Transverse colon (tissue), 4 donors: Measurements from ENCODE around the gene PDGFD. TPM values are rescaled to one million over a fixed set of nuclear protein-coding genes. Genes with fewer than 3 reads are reported as not detected.

Experiments used
- DNase-seq: peaks from one replicate; pipeline ENCODE4 v3.0.0-alpha.2; 2019
- H3K27ac ChIP-seq, 4 donors: fragments of 200-600 bp; sonication (generic); 2 replicates each; pipeline ENCODE4 v1.5.1; 2016 to 2018; ENCODE audit warnings: inconsistent platforms in 4 of 4
- H3K27me3 ChIP-seq: fragments of 200-600 bp; sonication (generic); 2 replicates; pipeline ENCODE4 v1.5.1; 2017; ENCODE audit warnings: inconsistent platforms
- H3K36me3 ChIP-seq, 4 donors: fragments of 200-600 bp; sonication (generic); 2 replicates each; pipeline ENCODE4 v1.5.1; 2017 to 2019; ENCODE audit warnings: inconsistent platforms in 4 of 4
- H3K4me1 ChIP-seq, 4 donors: fragments of 200-600 bp; sonication (generic); 2 replicates each; pipeline ENCODE4 v1.5.1; 2017 to 2020; ENCODE audit warnings: inconsistent platforms in 4 of 4
- H3K4me3 ChIP-seq, 4 donors: fragments of 200-600 bp; sonication (generic); 1 replicate in 1 of 4; 2 replicates in 3 of 4; pipeline versions ENCODE4 v1.5.1 to v1.6.1; 2017 to 2019; ENCODE audit warnings: inconsistent platforms in 4 of 4
- H3K9me3 ChIP-seq, 2 donors: fragments of 200-600 bp; sonication (generic); 2 replicates each; pipeline ENCODE4 v1.5.1; 2017 to 2019; ENCODE audit warnings: inconsistent platforms in 2 of 2
- CTCF ChIP-seq, 5 experiments: fragments of 200-600 bp in 3 of 5; fragments of 450-650 bp in 2 of 5; sonication (generic) in 3 of 5; IDR thresholded peaks; 1 replicate in 2 of 5; 2 replicates in 3 of 5; pipeline ENCODE4 v1.5.1; 2016 to 2017; ENCODE audit warnings: antibody characterized with exemption in 5 of 5, inconsistent platforms in 3 of 5, mild to moderate bottlenecking in 2 of 5, moderate library complexity in 1 of 5
- EP300 ChIP-seq: sonication (generic); formaldehyde crosslinking; IDR thresholded peaks from one replicate; pipeline ENCODE4 v1.6.1; 2017; ENCODE audit warnings: antibody characterized with exemption, low read depth
- POLR2A ChIP-seq: fragments of 450-650 bp; IDR thresholded peaks from one replicate; pipeline ENCODE4 v1.6.1; 2016; ENCODE audit warnings: antibody characterized with exemption, mild to moderate bottlenecking, moderate library complexity
- POLR2AphosphoS5 ChIP-seq, 3 donors: sonication (generic); formaldehyde crosslinking; IDR thresholded peaks; one replicate each; pipeline ENCODE4 v1.6.1; 2016; ENCODE audit warnings: antibody characterized with exemption in 3 of 3
- WGBS, 2 donors: methylation state at CpG; one replicate each; pipeline ENCODE4 v1.1.5; 2018; ENCODE audit warnings: low coverage in 1 of 2; 5-methylcytosine and 5-hydroxymethylcytosine counted together
- in situ Hi-C, 4 donors: fragments of 200-750 bp; cut with MboI; loops; one replicate each; pipeline versions ENCODE4 v1.15.0 to v1.15.1; 2017; ENCODE audit warnings: low sequenced_read_pairs in 3 of 4, low pct_ligation_motif_present in 1 of 4, low pct_unique_long_range_greater_than_20kb in 1 of 4
- intact Hi-C: fragments of 100-400 bp; cut with DNase I; formaldehyde crosslinking; loops from one replicate; pipeline ENCODE4 v1.15.1; 2023; ENCODE audit warnings: low total_unique reads
- total RNA-seq, 4 donors: library from RNA; depleted of rRNA; stranded (reverse); fragments of >200 nt; gene quantifications; one replicate each; pipeline ENCODE4 v1.1.0, GENCODE V29; 2016

The PDGFD gene
- total RNA-seq, 4 donors from 2014 or later = 2.3 to 6.0 (median 3.8) TPM; not detected in 1

GRCh38 chr11:103883291-103883690, 280.7 kb downstream of the PDGFD start:
- DNase-seq = no peak
- H3K27me3 ChIP-seq = no peaks in the 10 kb centered on the region
- H3K4me1 ChIP-seq = no peaks in the 10 kb centered on the region
- in situ Hi-C loops = no loop called here
- H3K9me3 ChIP-seq = no peaks in the 10 kb centered on the region
- no peak overlapping the region for H3K4me3 ChIP-seq
- WGBS, 2 donors = 92 to 100% methylated on average over 1 to 2 of the region's 2 CpGs
- TF ChIP-seq EP300 (no peak), CTCF (IDR thresholded peaks at IDR 0.05) (no peak), POLR2AphosphoS5 (IDR thresholded peaks at IDR 0.05) (no peak), POLR2A (no peak)
- no peak overlapping the region for H3K27ac ChIP-seq
- intact Hi-C loops = no loop called here
- no peaks in the 10 kb centered on the region for H3K36me3 ChIP-seq

GRCh38 chr11:103881584-103881983, 282.4 kb downstream of the PDGFD start:
- WGBS, 2 donors = 63 to 71% methylated on average over 1 of the region's 1 CpG
- no peaks in the 10 kb centered on the region for H3K9me3 ChIP-seq
- H3K4me1 ChIP-seq = no peaks in the 10 kb centered on the region
- H3K36me3 ChIP-seq = no peaks in the 10 kb centered on the region
- no peaks in the 10 kb centered on the region for H3K27me3 ChIP-seq
- in situ Hi-C loops = no loop called here
- TF ChIP-seq EP300 (no peak), CTCF (IDR thresholded peaks at IDR 0.05) (no peak), POLR2AphosphoS5 (IDR thresholded peaks at IDR 0.05) (no peak)
- H3K4me3 ChIP-seq = no peak overlapping the region
- H3K27ac ChIP-seq = no peak overlapping the region
- intact Hi-C loops = no loop called here
- DNase-seq = no peak

- in situ Hi-C loops (no loop called here), intact Hi-C loops (no loop called here)
- no peak overlapping the region for H3K27ac ChIP-seq
- H3K4me3 ChIP-seq = no peak overlapping the region
- WGBS, 2 donors = 80 to 100% methylated on average over 1 to 4 of the region's 4 CpGs
- no peaks in the 10 kb centered on the region for H3K9me3 ChIP-seq
- no peaks in the 10 kb centered on the region for H3K36me3 ChIP-seq
- TF ChIP-seq EP300 (no peak), POLR2AphosphoS5 (IDR thresholded peaks at IDR 0.05) (no peak), CTCF (IDR thresholded peaks at IDR 0.05) (no peak), POLR2A (no peak)
- no peak for DNase-seq
- no peaks in the 10 kb centered on the region for H3K4me1 ChIP-seq
- H3K27me3 ChIP-seq = no peaks in the 10 kb centered on the region
Measured at GRCh38 chr11:103880968-103881367, 283.0 kb downstream of the PDGFD start.

- no peaks in the 10 kb centered on the region for H3K4me1 ChIP-seq
- no peak overlapping the region for H3K27ac ChIP-seq
- no peaks in the 10 kb centered on the region for H3K9me3 ChIP-seq
- no peaks in the 10 kb centered on the region for H3K36me3 ChIP-seq
- TF ChIP-seq POLR2AphosphoS5 (IDR thresholded peaks at IDR 0.05) = no peak
- H3K4me3 ChIP-seq = no peak overlapping the region
- in situ Hi-C loops (no loop called here), intact Hi-C loops (no loop called here)
- no peaks in the 10 kb centered on the region for H3K27me3 ChIP-seq
- no peak for DNase-seq
Measured at GRCh38 chr11:103878646-103879045, 285.3 kb downstream of the PDGFD start.

GRCh38 chr11:103877221-103877620, 286.7 kb downstream of the PDGFD start:
- no peak for DNase-seq
- H3K4me1 ChIP-seq = no peaks in the 10 kb centered on the region
- H3K36me3 ChIP-seq = no peaks in the 10 kb centered on the region
- in situ Hi-C loops (no loop called here), intact Hi-C loops (no loop called here)
- no peak overlapping the region for H3K4me3 ChIP-seq
- no peaks in the 10 kb centered on the region for H3K9me3 ChIP-seq
- H3K27me3 ChIP-seq = no peaks in the 10 kb centered on the region
- H3K27ac ChIP-seq = no peak overlapping the region
- TF ChIP-seq POLR2AphosphoS5 (IDR thresholded peaks at IDR 0.05) (no peak), POLR2A (no peak), EP300 (no peak), CTCF (IDR thresholded peaks at IDR 0.05) (no peak)
